Gastroesophageal sphincter (tissue), 4 donors: Measurements from ENCODE around the gene ATP5F1D. TPM values are rescaled to one million over a fixed set of nuclear protein-coding genes. Genes with fewer than 3 reads are reported as not detected.
"Not testable (repeated sequence)": the region's sequence is repeated elsewhere in the genome, so short reads cannot be mapped to it uniquely, and the experiment has no call there.

Source experiments
- ATAC-seq: fragments of 150-250 bp; one replicate; pipeline ENCODE4 v1.9.1; 2016; ENCODE audit warnings: mild to moderate bottlenecking, moderate library complexity
- H3K27ac ChIP-seq, 4 donors: fragments of 200-600 bp; sonication (generic) in 3 of 4; 1 replicate in 3 of 4; 2 replicates in 1 of 4; pipeline ENCODE4 v1.5.1; 2016 to 2019
- H3K27me3 ChIP-seq: fragments of 200-600 bp; sonication (generic); one replicate; pipeline ENCODE4 v1.5.1; 2019
- H3K36me3 ChIP-seq, 2 donors: fragments of 200-600 bp; sonication (generic); one replicate each; pipeline ENCODE4 v1.5.1; 2019; ENCODE audit warnings: control low read depth in 1 of 2
- H3K4me1 ChIP-seq, 3 donors: fragments of 200-600 bp; sonication (generic); 1 replicate in 2 of 3; 2 replicates in 1 of 3; pipeline ENCODE4 v1.5.1; 2016 to 2019; ENCODE audit warnings: control low read depth in 2 of 3
- H3K4me3 ChIP-seq, 2 donors: fragments of 200-600 bp; sonication (generic); one replicate each; pipeline ENCODE4 v1.5.1; 2019; ENCODE audit warnings: mild to moderate bottlenecking in 1 of 2, moderate library complexity in 1 of 2
- H3K9me3 ChIP-seq, 3 donors: fragments of 200-600 bp; sonication (generic); one replicate each; pipeline ENCODE4 v1.5.1; 2017 to 2019; ENCODE audit warnings: control low read depth in 2 of 3
- CTCF ChIP-seq, 4 experiments: fragments of 200-600 bp in 2 of 4; fragments of 450-650 bp in 2 of 4; sonication (generic) in 1 of 4; IDR thresholded peaks; one replicate each; pipeline ENCODE4 v1.5.1; 2017 to 2019; ENCODE audit warnings: antibody characterized with exemption in 4 of 4, mild to moderate bottlenecking in 2 of 4, moderate library complexity in 2 of 4
- EP300 ChIP-seq: sonication (generic); formaldehyde crosslinking; IDR thresholded peaks from one replicate; pipeline ENCODE4 v1.6.1; 2017; ENCODE audit warnings: antibody characterized with exemption, mild to moderate bottlenecking
- POLR2A ChIP-seq, 2 donors: fragments of 450-650 bp; IDR thresholded peaks; one replicate each; pipeline ENCODE4 v1.6.1; 2017; ENCODE audit warnings: antibody characterized with exemption in 2 of 2, mild to moderate bottlenecking in 2 of 2, moderate library complexity in 1 of 2
- POLR2AphosphoS5 ChIP-seq: sonication (generic); formaldehyde crosslinking; IDR thresholded peaks from one replicate; pipeline ENCODE4 v1.6.1; 2017; ENCODE audit warnings: antibody characterized with exemption
- WGBS, 2 donors: methylation state at CpG; one replicate each; pipeline ENCODE4 v1.1.5; 2018; ENCODE audit warnings: low coverage in 1 of 2; 5-methylcytosine and 5-hydroxymethylcytosine counted together
- total RNA-seq, 4 donors: library from RNA; depleted of rRNA; stranded (reverse); fragments of >200 nt; gene quantifications; one replicate each; pipeline ENCODE4 v1.1.0, GENCODE V29; 2016

The ATP5F1D gene
- total RNA-seq, 4 donors from 2014 or later, result 62.3 to 116 (median 84.1) TPM

- Histone ChIP-seq H3K27me3 (no peaks in the 10 kb centered on the region), H3K36me3 (no peaks in the 10 kb centered on the region), H3K4me1 (peaks cover 8 to 87% (median 65%) of the 10 kb centered on the region in 3 donors), H3K4me3 (peak overlapping the region in 1 of 2 donors; percentile 35), H3K9me3 (no peaks in the 10 kb centered on the region), H3K27ac (peak overlapping the region; percentile 79 to 100 (median 98))
- WGBS, 2 donors, result no CpG with 5 or more reads among the region's 33 CpGs
- TF ChIP-seq POLR2AphosphoS5, result peak; percentile 70
- peak in 3 of 4 experiments; percentile 98 to 99 (median 99) for TF ChIP-seq CTCF (IDR thresholded peaks at IDR 0.05)
- TF ChIP-seq EP300, result no peak
- peak; percentile 28 for ATAC-seq
Observed at GRCh38 chr19:1243768-1244692, 2.5 kb downstream of the ATP5F1D start.

GRCh38 chr19:1244693-1245451 is 3.3 kb downstream of the ATP5F1D start:
- Histone ChIP-seq H3K4me1 (peaks cover 8 to 83% (median 65%) of the 10 kb centered on the region in 3 donors), H3K4me3 (peak overlapping the region; percentile 2 to 35), H3K9me3 (no peaks in the 10 kb centered on the region), H3K27me3 (no peaks in the 10 kb centered on the region), H3K36me3 (no peaks in the 10 kb centered on the region), H3K27ac (peak overlapping the region; percentile 79 to 100 (median 98))
- WGBS, 2 donors, result no CpG with 5 or more reads among the region's 31 CpGs
- TF ChIP-seq CTCF (IDR thresholded peaks at IDR 0.05), result no peak
- peak; percentile 75 for TF ChIP-seq POLR2AphosphoS5
- no peak for ATAC-seq

GRCh38 chr19:1245494-1246264 is 4.1 kb downstream of the ATP5F1D start:
- peak; percentile 2 for ATAC-seq
- Histone ChIP-seq H3K36me3 (no peaks in the 10 kb centered on the region), H3K9me3 (no peaks in the 10 kb centered on the region), H3K27me3 (no peaks in the 10 kb centered on the region), H3K4me3 (peak overlapping the region in 1 of 2 donors; percentile 35), H3K4me1 (peaks cover 7 to 75% (median 62%) of the 10 kb centered on the region in 3 donors), H3K27ac (peak overlapping the region; percentile 79 to 100 (median 98))
- TF ChIP-seq EP300 (peak; percentile 60), POLR2AphosphoS5 (peak; percentile 71), CTCF (IDR thresholded peaks at IDR 0.05) (no peak), POLR2A (IDR thresholded peaks at IDR 0.05) (peak in 1 of 2 donors; percentile 28)
- no CpG with 5 or more reads among the region's 26 CpGs for WGBS, 2 donors

GRCh38 chr19:1246265-1247087 is 4.9 kb downstream of the ATP5F1D start:
- H3K9me3 ChIP-seq, H3K36me3 ChIP-seq, H3K4me3 ChIP-seq, ATAC-seq, H3K27me3 ChIP-seq: not testable (repeated sequence)
- Histone ChIP-seq H3K4me1 (peaks cover 3 to 74% (median 56%) of the 10 kb centered on the region in 3 donors), H3K27ac (peak overlapping the region; percentile 79 to 100 (median 98))
- WGBS, 2 donors, result 66 to 79% methylated on average over 9 to 15 of the region's 27 CpGs
